ENCODE measurements around the gene PHAX.

DNA sequence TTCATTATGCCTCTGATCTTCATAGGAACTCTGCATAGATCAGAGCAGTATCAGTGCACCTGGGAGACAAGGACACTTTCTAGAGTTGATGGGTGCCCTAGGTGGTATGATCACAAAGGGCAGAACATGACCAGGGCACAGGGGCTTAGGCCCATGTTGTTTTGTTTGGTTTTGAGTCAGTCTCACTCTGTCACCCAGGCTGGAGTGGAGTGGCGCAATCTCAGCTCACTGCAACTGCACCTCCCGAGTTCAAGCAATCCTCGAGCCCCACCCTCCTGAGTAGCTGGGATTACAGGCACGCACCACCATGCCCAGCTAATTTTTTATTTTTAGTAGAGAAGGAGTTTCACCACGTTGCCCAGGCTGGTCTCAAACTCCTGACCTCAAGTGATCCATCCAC lies 23.3 kb upstream of the PHAX start:
- TF ChIP-seq, protein P1, sequence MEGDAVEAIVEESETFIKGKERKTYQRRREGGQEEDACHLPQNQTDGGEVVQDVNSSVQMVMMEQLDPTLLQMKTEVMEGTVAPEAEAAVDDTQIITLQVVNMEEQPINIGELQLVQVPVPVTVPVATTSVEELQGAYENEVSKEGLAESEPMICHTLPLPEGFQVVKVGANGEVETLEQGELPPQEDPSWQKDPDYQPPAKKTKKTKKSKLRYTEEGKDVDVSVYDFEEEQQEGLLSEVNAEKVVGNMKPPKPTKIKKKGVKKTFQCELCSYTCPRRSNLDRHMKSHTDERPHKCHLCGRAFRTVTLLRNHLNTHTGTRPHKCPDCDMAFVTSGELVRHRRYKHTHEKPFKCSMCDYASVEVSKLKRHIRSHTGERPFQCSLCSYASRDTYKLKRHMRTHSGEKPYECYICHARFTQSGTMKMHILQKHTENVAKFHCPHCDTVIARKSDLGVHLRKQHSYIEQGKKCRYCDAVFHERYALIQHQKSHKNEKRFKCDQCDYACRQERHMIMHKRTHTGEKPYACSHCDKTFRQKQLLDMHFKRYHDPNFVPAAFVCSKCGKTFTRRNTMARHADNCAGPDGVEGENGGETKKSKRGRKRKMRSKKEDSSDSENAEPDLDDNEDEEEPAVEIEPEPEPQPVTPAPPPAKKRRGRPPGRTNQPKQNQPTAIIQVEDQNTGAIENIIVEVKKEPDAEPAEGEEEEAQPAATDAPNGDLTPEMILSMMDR (IDR thresholded peaks at IDR 0.05) = no peak
- TF ChIP-seq POLR2AphosphoS5 (IDR thresholded peaks at IDR 0.05) (no peak), POLR2A (IDR thresholded peaks at IDR 0.05) (no peak)

All from suprapubic skin (tissue), 4 donors.